CD14-positive monocyte (primary cell): ENCODE measurements around the gene UGT2B10. TPM values are rescaled to one million over a fixed set of nuclear protein-coding genes. Genes with fewer than 3 reads are reported as not detected.

Experiments
- DNase-seq, 3 donors: peaks; one replicate each; pipeline ENCODE4 v3.0.0-alpha.2; 2011 to 2022
- H2AFZ ChIP-seq: 2 replicates; pipeline ENCODE4 v1.6.0; 2012; ENCODE audit warnings: mild to moderate bottlenecking, low read depth, low read length, inconsistent platforms; ENCODE audit not compliant: insufficient read depth, poor library complexity, severe bottlenecking
- H3K27ac ChIP-seq, 2 donors: 1 replicate in 1 of 2; 2 replicates in 1 of 2; pipeline ENCODE4 v1.5.1; 2012 to 2013; ENCODE audit warnings: low read length in 2 of 2, control low read depth in 1 of 2, inconsistent platforms in 1 of 2, low read depth in 1 of 2, mild to moderate bottlenecking in 1 of 2
- H3K27me3 ChIP-seq, 2 donors: one replicate each; pipeline versions ENCODE4 v1.6.0 to v1.6.1; 2011 to 2013; ENCODE audit warnings: low read length in 2 of 2; ENCODE audit not compliant: control insufficient read depth in 2 of 2, insufficient read depth in 2 of 2
- H3K36me3 ChIP-seq, 2 donors: replicated peaks in 1 of 2; 1 replicate in 1 of 2; 2 replicates in 1 of 2; pipeline versions ENCODE4 v1.5.1 to v1.6.1; 2012 to 2013; ENCODE audit warnings: low read length in 2 of 2, control low read depth in 1 of 2, inconsistent platforms in 1 of 2, mild to moderate bottlenecking in 1 of 2; ENCODE audit not compliant: insufficient read depth in 2 of 2, control insufficient read depth in 1 of 2
- H3K4me1 ChIP-seq, 2 donors: 1 replicate in 1 of 2; 2 replicates in 1 of 2; pipeline versions ENCODE4 v1.5.1 to v1.6.1; 2012 to 2013; ENCODE audit warnings: low read length in 2 of 2, control low read depth in 1 of 2, inconsistent platforms in 1 of 2, mild to moderate bottlenecking in 1 of 2, moderate library complexity in 1 of 2; ENCODE audit not compliant: insufficient read depth in 2 of 2, control insufficient read depth in 1 of 2
- H3K4me2 ChIP-seq: replicated peaks from 2 replicates; pipeline ENCODE3; 2012; ENCODE audit warnings: low read length, moderate library complexity, mild to moderate bottlenecking; ENCODE audit not compliant: poor library complexity, severe bottlenecking; ENCODE audit errors: extremely low read depth
- H3K4me3 ChIP-seq, 3 experiments: fragments of 200-600 bp in 1 of 3; sonication (generic) in 1 of 3; replicated peaks in 1 of 3; 1 replicate in 2 of 3; 2 replicates in 1 of 3; pipeline ENCODE4 v1.5.1; 2011 to 2013; ENCODE audit warnings: low read length in 3 of 3, mild to moderate bottlenecking in 3 of 3, control low read depth in 2 of 3, low read depth in 2 of 3, inconsistent platforms in 1 of 3, moderate library complexity in 1 of 3
- H3K79me2 ChIP-seq: 2 replicates; pipeline ENCODE4 v1.6.0; 2012; ENCODE audit warnings: mild to moderate bottlenecking, control low read depth, inconsistent platforms, low read length, moderate library complexity; ENCODE audit not compliant: insufficient read depth
- H3K9ac ChIP-seq: 2 replicates; pipeline ENCODE4 v1.6.0; 2017; ENCODE audit warnings: low read length, mild to moderate bottlenecking; ENCODE audit not compliant: insufficient read depth, poor library complexity, severe bottlenecking
- H3K9me3 ChIP-seq, 2 donors: replicated peaks in 1 of 2; 1 replicate in 1 of 2; 2 replicates in 1 of 2; pipeline versions ENCODE4 v1.5.1 to v1.6.1; 2012 to 2013; ENCODE audit warnings: low read length in 2 of 2, control low read depth in 1 of 2; ENCODE audit not compliant: control insufficient read depth in 1 of 2, insufficient read depth in 1 of 2
- H4K20me1 ChIP-seq: 2 replicates; pipeline ENCODE4 v1.6.0; 2012; ENCODE audit warnings: mild to moderate bottlenecking, low read length, control low read depth, moderate library complexity; ENCODE audit not compliant: insufficient read depth
- H3K27ac Mint-ChIP-seq, 7 donors: one replicate each; pipeline ENCODE4 v1.8.0; 2020; ENCODE audit warnings: mild to moderate bottlenecking in 7 of 7, mixed read lengths in 7 of 7, moderate library complexity in 6 of 7, inconsistent platforms in 2 of 7
- H3K27me3 Mint-ChIP-seq, 3 donors: one replicate each; pipeline ENCODE4 v1.8.0; 2021 to 2022; ENCODE audit warnings: low read depth in 3 of 3, mild to moderate bottlenecking in 3 of 3, mixed read lengths in 3 of 3, moderate library complexity in 3 of 3, inconsistent platforms in 1 of 3
- H3K36me3 Mint-ChIP-seq, 2 donors: one replicate each; pipeline ENCODE4 v1.8.0; 2020; ENCODE audit warnings: mixed read lengths in 2 of 2, inconsistent platforms in 1 of 2, mild to moderate bottlenecking in 1 of 2
- H3K4me1 Mint-ChIP-seq: one replicate; pipeline ENCODE4 v1.8.0; 2020; ENCODE audit warnings: mild to moderate bottlenecking, mixed read lengths
- H3K4me3 Mint-ChIP-seq, 2 donors: one replicate each; pipeline ENCODE4 v1.8.0; 2020; ENCODE audit warnings: mild to moderate bottlenecking in 2 of 2, mixed read lengths in 2 of 2, moderate library complexity in 1 of 2
- H3K9me3 Mint-ChIP-seq, 7 donors: one replicate each; pipeline ENCODE4 v1.8.0; 2020 to 2022; ENCODE audit warnings: mixed read lengths in 7 of 7, mild to moderate bottlenecking in 6 of 7, moderate library complexity in 6 of 7, inconsistent platforms in 2 of 7
- WGBS: methylation state at CpG from one replicate; pipeline ENCODE4 v1.1.5; 2013; ENCODE audit warnings: missing lambda C conversion rate; ENCODE audit not compliant: insufficient coverage; 5-methylcytosine and 5-hydroxymethylcytosine counted together
- intact Hi-C, 2 donors: fragments of 100-400 bp; cut with micrococcal nuclease; formaldehyde crosslinking; loops; one replicate each; pipeline versions ENCODE4 v1.15.0 to v1.15.1; 2023
- polyA plus RNA-seq, 3 donors: library from polyadenylated mRNA; depleted of rRNA in 1 of 3; unstranded in 2 of 3; stranded (reverse) in 1 of 3; fragments of 300-500 nt in 2 of 3; fragments of >200 nt in 1 of 3; fragmentation: Illumina TruSeq in 2 of 3; gene quantifications; 1 replicate in 2 of 3; 2 replicates in 1 of 3; pipeline ENCODE4 v1.2.3, GENCODE V29; 2012 to 2021
- small RNA-seq: library from RNA; depleted of rRNA; stranded (forward); fragments of <200 nt; gene quantifications from one replicate; pipeline ENCODE3, GENCODE V24; 2012; ENCODE audit warnings: low read depth; ENCODE audit not compliant: insufficient read length
- TF ChIP-seq, protein P1 (sequence below): fragments of 200-600 bp; IDR thresholded peaks from one replicate; pipeline ENCODE4 v1.8.0; 2022; ENCODE audit warnings: antibody characterized with exemption, mild to moderate bottlenecking

UGT2B10 gene
- polyA plus RNA-seq, 3 donors: not detected

GRCh38 chr4:68878048-68878447, 62.3 kb downstream of the UGT2B10 start:
- Histone ChIP-seq H3K9me3 (no peaks in the 10 kb centered on the region), H4K20me1 (no peaks in the 10 kb centered on the region), H3K9ac (no peak overlapping the region), H3K27ac (no peak overlapping the region), H3K4me1 (no peaks in the 10 kb centered on the region), H3K36me3 (no peaks in the 10 kb centered on the region), H3K27me3 (no peaks in the 10 kb centered on the region), H3K79me2 (no peaks in the 10 kb centered on the region), H3K4me2 (no peak overlapping the region), H2AFZ (no peak overlapping the region), H3K4me3 (no peak overlapping the region)
- intact Hi-C loops: no loop called here
- no peaks in the 10 kb centered on the region for H3K9me3 Mint-ChIP-seq
- H3K36me3 Mint-ChIP-seq: no peaks in the 10 kb centered on the region
- TF ChIP-seq, protein P1, sequence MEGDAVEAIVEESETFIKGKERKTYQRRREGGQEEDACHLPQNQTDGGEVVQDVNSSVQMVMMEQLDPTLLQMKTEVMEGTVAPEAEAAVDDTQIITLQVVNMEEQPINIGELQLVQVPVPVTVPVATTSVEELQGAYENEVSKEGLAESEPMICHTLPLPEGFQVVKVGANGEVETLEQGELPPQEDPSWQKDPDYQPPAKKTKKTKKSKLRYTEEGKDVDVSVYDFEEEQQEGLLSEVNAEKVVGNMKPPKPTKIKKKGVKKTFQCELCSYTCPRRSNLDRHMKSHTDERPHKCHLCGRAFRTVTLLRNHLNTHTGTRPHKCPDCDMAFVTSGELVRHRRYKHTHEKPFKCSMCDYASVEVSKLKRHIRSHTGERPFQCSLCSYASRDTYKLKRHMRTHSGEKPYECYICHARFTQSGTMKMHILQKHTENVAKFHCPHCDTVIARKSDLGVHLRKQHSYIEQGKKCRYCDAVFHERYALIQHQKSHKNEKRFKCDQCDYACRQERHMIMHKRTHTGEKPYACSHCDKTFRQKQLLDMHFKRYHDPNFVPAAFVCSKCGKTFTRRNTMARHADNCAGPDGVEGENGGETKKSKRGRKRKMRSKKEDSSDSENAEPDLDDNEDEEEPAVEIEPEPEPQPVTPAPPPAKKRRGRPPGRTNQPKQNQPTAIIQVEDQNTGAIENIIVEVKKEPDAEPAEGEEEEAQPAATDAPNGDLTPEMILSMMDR: no peak
- H3K27ac Mint-ChIP-seq: no peak overlapping the region
- H3K27me3 Mint-ChIP-seq: peaks cover 0 to 3% (median 1%) of the 10 kb centered on the region in 3 donors
- DNase-seq: no peak
- no peak overlapping the region for H3K4me3 Mint-ChIP-seq
- WGBS: 73% methylated on average over 2 of the region's 2 CpGs
- H3K4me1 Mint-ChIP-seq: no peaks in the 10 kb centered on the region

Small RNAs within 50 kb of the gene (small RNA-seq; reads per million reads assigned to genes)
- not detected for gene AC021146.4
- not detected for gene AC021146.9

Other genes with a start within 250 kb of the UGT2B10 start
- not detected for gene UGT2B17, start 239.7 kb upstream of the UGT2B10 start, polyA plus RNA-seq
- not detected for gene UGT2B15, start 145.3 kb upstream of the UGT2B10 start, polyA plus RNA-seq
- not detected for gene UGT2A3, start 135.8 kb downstream of the UGT2B10 start, polyA plus RNA-seq